Measurements from ENCODE around the gene MYCN.

DNA sequence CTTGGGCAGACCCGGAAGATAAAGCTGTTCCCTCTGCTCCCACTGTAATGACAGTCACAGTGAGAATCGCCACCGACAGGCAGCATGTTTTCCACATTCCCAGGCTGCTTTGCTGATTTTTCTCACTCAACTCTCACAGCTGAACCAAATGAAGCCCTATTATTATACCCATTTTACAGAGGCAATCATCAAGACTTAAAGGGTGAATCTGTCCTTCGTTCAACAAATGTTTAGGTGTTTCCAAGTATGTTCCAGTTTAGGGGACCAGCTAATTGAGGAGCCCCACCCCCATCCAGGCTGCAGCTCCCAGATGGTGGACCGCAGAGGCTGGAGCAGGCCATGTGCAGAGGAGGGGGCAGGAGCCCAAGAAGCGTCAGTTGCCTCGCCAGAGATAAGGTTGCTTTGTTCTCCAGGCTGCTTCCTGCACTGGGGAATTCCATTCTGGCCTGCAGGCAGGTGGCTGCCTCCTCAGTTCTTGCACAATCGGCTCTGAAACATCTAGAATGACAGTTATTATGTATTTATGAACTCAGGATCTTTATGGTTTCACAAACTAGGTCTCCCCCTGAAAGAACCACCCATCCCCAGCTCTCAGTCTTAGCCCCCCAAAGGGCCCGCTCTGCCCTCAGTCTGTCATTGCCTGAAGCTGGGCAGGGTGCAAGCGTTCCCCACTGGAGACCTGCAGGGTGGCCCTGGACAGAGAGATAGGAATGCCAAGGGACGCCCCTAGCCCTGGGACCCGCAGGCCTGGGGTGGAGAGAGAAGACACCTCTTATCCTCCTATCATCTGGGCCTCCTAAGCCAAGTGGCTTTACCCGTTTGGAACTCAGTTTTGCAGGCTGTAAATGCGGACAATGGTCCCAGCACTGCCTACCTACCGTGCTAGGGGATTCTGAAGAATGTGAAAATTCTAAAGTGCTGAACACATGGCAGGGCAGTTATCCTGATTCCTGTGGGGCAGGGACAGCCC is 49.1 kb upstream of the MYCN start:
- TF ChIP-seq POLR2AphosphoS5 (IDR thresholded peaks at IDR 0.05) (peak; percentile 54), CTCF (IDR thresholded peaks at IDR 0.05) (no peak), POLR2A (IDR thresholded peaks at IDR 0.05) (no peak)

Data from prostate gland (tissue), 2 donors.